ENCODE measurements around the gene NPDC1. TPM values are rescaled to one million over a fixed set of nuclear protein-coding genes. Genes with fewer than 3 reads are reported as not detected.

The NPDC1 gene
- total RNA-seq, 2 donors from 2014 or later, result 49.7 to 57.8 TPM

- no peak for TF ChIP-seq CTCF (IDR thresholded peaks at IDR 0.05)
- peaks cover 0 to 14% of the 10 kb centered on the region in 2 donors for H3K4me1 ChIP-seq
- no peak for DNase-seq (ENCODE audit: low spot score)
- no peak overlapping the region for H3K4me3 ChIP-seq
- no peaks in the 10 kb centered on the region for H3K27me3 ChIP-seq
- H3K27ac ChIP-seq, result no peak overlapping the region
- no peaks in the 10 kb centered on the region for H3K9me3 ChIP-seq
- H3K36me3 ChIP-seq, result no peaks in the 10 kb centered on the region
These were observed 22.8 kb downstream of the NPDC1 start for GRCh38 chr9:137023157-137023556.

- Histone ChIP-seq H3K9me3 (no peaks in the 10 kb centered on the region), H3K27ac (no peak overlapping the region), H3K4me1 (peaks cover 0 to 14% of the 10 kb centered on the region in 2 donors), H3K36me3 (peaks cover 3% of the 10 kb centered on the region), H3K4me3 (no peak overlapping the region), H3K27me3 (no peaks in the 10 kb centered on the region)
- TF ChIP-seq CTCF (IDR thresholded peaks at IDR 0.05), result no peak
- no peak for DNase-seq (ENCODE audit: low spot score)
These were observed 23.3 kb downstream of the NPDC1 start for GRCh38 chr9:137022662-137023008.

GRCh38 chr9:137021979-137022661 is 23.9 kb downstream of the NPDC1 start:
- Histone ChIP-seq H3K4me1 (peaks cover 0 to 9% of the 10 kb centered on the region in 2 donors), H3K9me3 (no peaks in the 10 kb centered on the region), H3K27ac (no peak overlapping the region), H3K4me3 (no peak overlapping the region), H3K27me3 (no peaks in the 10 kb centered on the region), H3K36me3 (peaks cover 8% of the 10 kb centered on the region)
- TF ChIP-seq CTCF (IDR thresholded peaks at IDR 0.05), result no peak
- DNase-seq (ENCODE audit: low spot score), result no peak

GRCh38 chr9:137021568-137021978 is 24.4 kb downstream of the NPDC1 start:
- Histone ChIP-seq H3K36me3 (peaks cover 13% of the 10 kb centered on the region), H3K4me3 (no peak overlapping the region)
- TF ChIP-seq CTCF (IDR thresholded peaks at IDR 0.05), result no peak

GRCh38 chr9:137020771-137021567 is 25.0 kb downstream of the NPDC1 start:
- Histone ChIP-seq H3K9me3 (no peaks in the 10 kb centered on the region), H3K4me1 (no peaks in the 10 kb centered on the region), H3K27ac (no peak overlapping the region), H3K4me3 (no peak overlapping the region), H3K27me3 (no peaks in the 10 kb centered on the region), H3K36me3 (peaks cover 20% of the 10 kb centered on the region)
- DNase-seq (ENCODE audit: low spot score), result no peak
- TF ChIP-seq CTCF (IDR thresholded peaks at IDR 0.05), result no peak

More at GRCh38 chr9:137021568-137021978, 24.4 kb downstream of the NPDC1 start:
- Histone ChIP-seq H3K4me1 (peaks cover 0 to 3% of the 10 kb centered on the region in 2 donors), H3K9me3 (no peaks in the 10 kb centered on the region), H3K27me3 (no peaks in the 10 kb centered on the region), H3K27ac (no peak overlapping the region)
- DNase-seq (ENCODE audit: low spot score), result no peak

Measured in right atrium auricular region (tissue), 2 donors.